Heart right ventricle (tissue), 16 donors: ENCODE measurements around the gene NRARP. TPM values are rescaled to one million over a fixed set of nuclear protein-coding genes. Genes with fewer than 3 reads are reported as not detected.

Experiments
- ATAC-seq, 8 donors: fragments of 200-7000 bp; cut with Tn5 transposase; one replicate each; pipeline ENCODE4 v1.9.1; 2020; ENCODE audit warnings: mild to moderate bottlenecking in 8 of 8, moderate library complexity in 8 of 8, moderate number of reproducible peaks in 1 of 8
- DNase-seq, 2 donors: peaks; one replicate each; pipeline ENCODE4 v3.0.0-alpha.2; 2020
- H3K27ac ChIP-seq, 10 donors: fragments of 200-600 bp; sonication (generic) in 2 of 10; one replicate each; pipeline versions ENCODE4 v1.5.0 to v1.8.0; 2020 to 2022; ENCODE audit warnings: mild to moderate bottlenecking in 3 of 10
- H3K27me3 ChIP-seq, 7 donors: fragments of 200-600 bp; one replicate each; pipeline ENCODE4 v1.8.0; 2021 to 2022; ENCODE audit warnings: mild to moderate bottlenecking in 2 of 7
- H3K36me3 ChIP-seq, 9 donors: fragments of 200-600 bp; sonication (generic) in 1 of 9; one replicate each; pipeline versions ENCODE4 v1.5.0 to v1.8.0; 2020 to 2022; ENCODE audit warnings: mild to moderate bottlenecking in 2 of 9
- H3K4me1 ChIP-seq, 9 donors: fragments of 200-600 bp; sonication (generic) in 1 of 9; one replicate each; pipeline versions ENCODE4 v1.5.0 to v1.8.0; 2020 to 2022; ENCODE audit warnings: mild to moderate bottlenecking in 4 of 9
- H3K4me3 ChIP-seq, 10 donors: fragments of 200-600 bp; sonication (generic) in 2 of 10; one replicate each; pipeline versions ENCODE4 v1.5.0 to v1.8.0; 2020 to 2022; ENCODE audit warnings: mild to moderate bottlenecking in 7 of 10, moderate library complexity in 2 of 10
- H3K9me3 ChIP-seq, 11 donors: fragments of 200-600 bp in 10 of 11; sonication (generic) in 2 of 11; one replicate each; pipeline versions ENCODE4 v1.5.0 to v1.8.0; 2013 to 2022; ENCODE audit warnings: mild to moderate bottlenecking in 2 of 11, control low read depth in 1 of 11, moderate library complexity in 1 of 11
- CTCF ChIP-seq, 9 donors: fragments of 200-600 bp; sonication (generic) in 2 of 9; IDR thresholded peaks; one replicate each; pipeline versions ENCODE4 v1.5.0 to v1.8.0; 2021 to 2022; ENCODE audit warnings: antibody characterized with exemption in 9 of 9, mild to moderate bottlenecking in 5 of 9, moderate library complexity in 1 of 9
- WGBS, 2 donors: extraction: QIAGEN DNeasy Blood & Tissue Kit; methylation state at CpG; one replicate each; pipeline ENCODE4 v1.1.7; 2013; ENCODE audit warnings: inconsistent platforms in 1 of 2; 5-methylcytosine and 5-hydroxymethylcytosine counted together
- intact Hi-C, 10 donors: fragments of 100-400 bp; cut with DNase I; formaldehyde crosslinking; loops; one replicate each; pipeline versions ENCODE4 v1.11.1 to v1.14.2; 2022
- polyA plus RNA-seq, 2 donors: library from polyadenylated mRNA; stranded (reverse); fragments of 200-250 nt; gene quantifications; one replicate each; pipeline ENCODE4 v1.2.3, GENCODE V29; 2013
- total RNA-seq, 10 donors: library from RNA; stranded (reverse); fragmentation: NEBNext Ultra II Directional in 3 of 10; extraction: Animal tissue kit (Norgen Biotek cat#: 25700) in 3 of 10; gene quantifications; one replicate each; pipeline versions ENCODE4 v1.2.1 to v1.2.4, GENCODE V29; 2021 to 2023
- donor health status: Arrhythmogenic right ventricular cardiomyopathy.
- donor health status: ischemic (EF 13 %, LVEDD 7.1; RV severe dilation, severe dysfunction).
- donor health status: healthy with polysubstance abuse.
- donor health status: DM: no; HTN: yes; CAD: no.
- donor health status: DM: no; HTN: no; CAD: no.
- donor health status: ischemic (EF 25% LVEDD 6.9; RV normal size, moderate dysfunction).
- donor health status: ischemic (EF 25% LVEDD 5.7; RV mildly dilated, moderate dysfunction).
- donor health status: healthy.
- donor health status: DM: yes; HTN: yes; CAD: no.
- donor health status: Ischemic cardiomyopathy.
- donor health status: ischemic (EF 35%, LVEDD 5.7; RV mildly dilated, moderate dysfunction).
- donor health status: nonischemic (EF 11% LVEDD 7.7; RV severe dilation, severe dysfunction).
- donor health status: DM: yes; HTN: yes; CAD: no.
- donor health status: PGD.
- donor health status: ischemic (EF 29% LVEDD 5.4; RV normal size, mild dysfunction).
- donor health status: nonischemic (EF 23%, LVEDD 6.1; RV moderate dilation, normal function).

The NRARP gene
- total and polyA plus RNA-seq, 12 donors = 2.0 to 20.8 (median 11.1) TPM

GRCh38 chr9:137320555-137321384, 18.7 kb upstream of the NRARP start:
- ATAC-seq = peak in 7 of 8 donors; percentile 5 to 54 (median 28)
- intact Hi-C loops = no loop called here

GRCh38 chr9:137319739-137320551, 17.9 kb upstream of the NRARP start:
- Histone ChIP-seq H3K9me3 (no peaks in the 10 kb centered on the region), H3K4me3 (no peak overlapping the region), H3K27ac (peak overlapping the region in 9 of 10 donors; percentile 36 to 91 (median 86)), H3K36me3 (no peaks in the 10 kb centered on the region), H3K4me1 (peaks cover 28 to 69% (median 59%) of the 10 kb centered on the region in 9 donors), H3K27me3 (peaks cover 0 to 25% (median 12%) of the 10 kb centered on the region in 7 donors)
- DNase-seq = peak in 1 of 2 donors; percentile 24
- no peak for TF ChIP-seq CTCF (IDR thresholded peaks at IDR 0.05)
- ATAC-seq = no peak
- intact Hi-C loops = no loop called here
- WGBS, 2 donors = 90 to 91% methylated on average over 20 to 22 of the region's 22 CpGs

More at GRCh38 chr9:137320555-137321384, 18.7 kb upstream of the NRARP start:
- Histone ChIP-seq H3K27me3 (peaks cover 0 to 16% (median 12%) of the 10 kb centered on the region in 7 donors), H3K4me1 (peaks cover 22 to 61% (median 50%) of the 10 kb centered on the region in 9 donors), H3K36me3 (no peaks in the 10 kb centered on the region), H3K4me3 (peak overlapping the region in 4 of 10 donors; percentile 2 to 17 (median 11)), H3K27ac (peak overlapping the region in 9 of 10 donors; percentile 47 to 90 (median 74)), H3K9me3 (no peaks in the 10 kb centered on the region)
- peak in 1 of 2 donors; percentile 37 for DNase-seq
- WGBS, 2 donors = 52 to 62% methylated on average over 23 to 24 of the region's 24 CpGs
- TF ChIP-seq CTCF (IDR thresholded peaks at IDR 0.05) = no peak

- H3K4me1 ChIP-seq = peaks cover 31 to 77% (median 62%) of the 10 kb centered on the region in 9 donors
- WGBS, 2 donors = 57 to 61% methylated on average over 26 of the region's 26 CpGs
- TF ChIP-seq CTCF (IDR thresholded peaks at IDR 0.05) = peak; percentile 39 to 73 (median 53)
Observed at GRCh38 chr9:137319011-137319738, 17.1 kb upstream of the NRARP start.

More at GRCh38 chr9:137319011-137319738, 17.1 kb upstream of the NRARP start:
- peak overlapping the region; percentile 57 to 91 (median 84) for H3K27ac ChIP-seq
- DNase-seq (peak; percentile 71 to 81), ATAC-seq (peak; percentile 37 to 84 (median 76))
- peak overlapping the region in 4 of 10 donors; percentile 1 to 28 (median 6) for H3K4me3 ChIP-seq
- H3K36me3 ChIP-seq = no peaks in the 10 kb centered on the region
- H3K9me3 ChIP-seq = no peaks in the 10 kb centered on the region
- intact Hi-C loops = no loop called here
- H3K27me3 ChIP-seq = peaks cover 0 to 25% (median 12%) of the 10 kb centered on the region in 7 donors
